IMR-90 (cell line): ENCODE measurements around the gene TIMM23B.
"Not testable (repeated sequence)": the region's sequence is repeated elsewhere in the genome, so short reads cannot be mapped to it uniquely, and the experiment has no call there.

Source experiments
- BHLHE40 ChIP-seq: fragments of 150-350 bp; IDR thresholded peaks from 2 replicates; pipeline ENCODE4 v1.6.1; 2016; ENCODE audit warnings: mild to moderate bottlenecking, low read depth, low read length
- CEBPB ChIP-seq: IDR thresholded peaks from 2 replicates; pipeline ENCODE4 v1.6.1; 2012; ENCODE audit warnings: low read depth, low read length, improper control_type of control experiment
- MXI1 ChIP-seq: IDR thresholded peaks from 2 replicates; pipeline ENCODE4 v1.6.1; 2012; ENCODE audit warnings: low read depth, mild to moderate bottlenecking, low read length, moderate library complexity, borderline replicate concordance
- POLR2A ChIP-seq: IDR thresholded peaks from 2 replicates; pipeline ENCODE4 v1.6.1; 2012; ENCODE audit warnings: mild to moderate bottlenecking, low read depth, low read length
- TF ChIP-seq, protein P1 (sequence below): conservative IDR thresholded peaks from 2 replicates; pipeline ENCODE4 v1.5.1; 2012; ENCODE audit warnings: mild to moderate bottlenecking, low read depth, low read length, improper control_type of control experiment
- TF ChIP-seq, protein P2 (sequence below): fragments of 150-350 bp; IDR thresholded peaks from 2 replicates; pipeline ENCODE4 v1.6.1; 2017; ENCODE audit warnings: mild to moderate bottlenecking, antibody characterized with exemption, low read length, low read depth

DNA sequence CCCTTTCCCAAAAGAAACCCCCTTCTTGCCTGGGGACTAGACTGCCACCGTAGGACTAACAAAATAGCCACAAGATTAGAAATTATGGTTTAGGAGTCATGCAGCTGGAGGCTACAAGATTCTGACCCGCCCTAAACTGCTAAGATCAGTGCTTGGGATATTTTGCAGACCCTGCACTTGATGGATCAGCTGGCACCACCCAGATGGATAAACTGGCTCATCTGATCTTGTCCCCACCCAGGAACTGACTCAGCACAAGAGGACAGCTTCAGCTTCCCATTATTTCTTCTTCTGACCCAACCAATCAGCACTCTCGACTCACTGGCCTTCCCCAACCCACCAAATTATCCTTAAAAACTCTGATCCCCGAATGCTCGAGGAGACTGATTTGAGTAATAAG, 10.6 kb upstream of the TIMM23B start:
- TF ChIP-seq, protein P1, sequence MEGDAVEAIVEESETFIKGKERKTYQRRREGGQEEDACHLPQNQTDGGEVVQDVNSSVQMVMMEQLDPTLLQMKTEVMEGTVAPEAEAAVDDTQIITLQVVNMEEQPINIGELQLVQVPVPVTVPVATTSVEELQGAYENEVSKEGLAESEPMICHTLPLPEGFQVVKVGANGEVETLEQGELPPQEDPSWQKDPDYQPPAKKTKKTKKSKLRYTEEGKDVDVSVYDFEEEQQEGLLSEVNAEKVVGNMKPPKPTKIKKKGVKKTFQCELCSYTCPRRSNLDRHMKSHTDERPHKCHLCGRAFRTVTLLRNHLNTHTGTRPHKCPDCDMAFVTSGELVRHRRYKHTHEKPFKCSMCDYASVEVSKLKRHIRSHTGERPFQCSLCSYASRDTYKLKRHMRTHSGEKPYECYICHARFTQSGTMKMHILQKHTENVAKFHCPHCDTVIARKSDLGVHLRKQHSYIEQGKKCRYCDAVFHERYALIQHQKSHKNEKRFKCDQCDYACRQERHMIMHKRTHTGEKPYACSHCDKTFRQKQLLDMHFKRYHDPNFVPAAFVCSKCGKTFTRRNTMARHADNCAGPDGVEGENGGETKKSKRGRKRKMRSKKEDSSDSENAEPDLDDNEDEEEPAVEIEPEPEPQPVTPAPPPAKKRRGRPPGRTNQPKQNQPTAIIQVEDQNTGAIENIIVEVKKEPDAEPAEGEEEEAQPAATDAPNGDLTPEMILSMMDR, result not testable (repeated sequence)
- TF ChIP-seq POLR2A, CEBPB, MXI1, BHLHE40: not testable (repeated sequence)
- TF ChIP-seq, protein P2, sequence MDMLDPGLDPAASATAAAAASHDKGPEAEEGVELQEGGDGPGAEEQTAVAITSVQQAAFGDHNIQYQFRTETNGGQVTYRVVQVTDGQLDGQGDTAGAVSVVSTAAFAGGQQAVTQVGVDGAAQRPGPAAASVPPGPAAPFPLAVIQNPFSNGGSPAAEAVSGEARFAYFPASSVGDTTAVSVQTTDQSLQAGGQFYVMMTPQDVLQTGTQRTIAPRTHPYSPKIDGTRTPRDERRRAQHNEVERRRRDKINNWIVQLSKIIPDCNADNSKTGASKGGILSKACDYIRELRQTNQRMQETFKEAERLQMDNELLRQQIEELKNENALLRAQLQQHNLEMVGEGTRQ, result not testable (repeated sequence)
